ENCODE data around the gene KRT78. TPM values are rescaled to one million over a fixed set of nuclear protein-coding genes. Genes with fewer than 3 reads are reported as not detected.

KRT78 gene
- total RNA-seq, 1 donor from 2014 or later: not detected

DNA sequence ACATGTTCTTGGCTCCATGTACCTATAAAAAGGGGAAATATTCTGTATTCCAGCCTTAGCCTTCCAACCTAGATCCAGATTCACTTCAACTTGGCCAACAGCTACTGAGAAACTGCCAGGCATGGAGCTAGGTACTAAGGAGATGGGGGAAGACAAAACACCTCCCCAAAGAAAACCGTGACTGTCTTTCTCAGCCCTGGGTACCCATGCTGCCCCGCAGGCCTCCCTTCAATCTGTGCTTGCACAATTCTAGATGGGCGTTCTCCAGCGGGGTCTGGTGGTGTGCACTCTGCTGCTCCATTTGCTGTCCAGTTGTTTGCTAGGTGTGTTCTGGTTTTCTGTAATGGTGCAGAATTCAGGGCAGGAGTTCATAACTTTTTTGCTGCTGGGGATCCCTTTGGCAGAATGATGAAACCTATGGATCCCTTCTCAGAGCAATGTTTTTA is 34.1 kb downstream of the KRT78 start:
- no peak for TF ChIP-seq CTCF (IDR thresholded peaks at IDR 0.05; ENCODE audit: borderline replicate concordance)
- H3K9me3 ChIP-seq (replicated peaks): no peaks in the 10 kb centered on the region
- intact Hi-C loops (cut with micrococcal nuclease): no loop called here
- peaks cover 6% of the 10 kb centered on the region for H3K4me1 ChIP-seq
- no peak for DNase-seq
- H3K4me3 ChIP-seq: no peak overlapping the region
- H3K36me3 ChIP-seq: no peaks in the 10 kb centered on the region
- peaks cover 33% of the 10 kb centered on the region for H3K27me3 ChIP-seq (ENCODE audit: low read depth)
- H3K27ac ChIP-seq (replicated peaks): no peak overlapping the region

- H3K36me3 ChIP-seq: no peaks in the 10 kb centered on the region
- no peak within 1 kb of the TSS for H3K4me3 ChIP-seq
- intact Hi-C loops (cut with micrococcal nuclease): no loop called here
- no peaks in the 10 kb centered on the region for H3K9me3 ChIP-seq (replicated peaks)
- peaks cover 33% of the 10 kb centered on the region for H3K27me3 ChIP-seq (ENCODE audit: low read depth)
- TF ChIP-seq CTCF (IDR thresholded peaks at IDR 0.05; ENCODE audit: borderline replicate concordance): no peak
- no peak within 1 kb of the TSS for H3K27ac ChIP-seq (replicated peaks)
- no peak for DNase-seq
- peaks cover 6% of the 10 kb centered on the region for H3K4me1 ChIP-seq
These were observed 34.7 kb downstream of the KRT78 start, which contains the start of gene KRT4 for GRCh38 chr12:52813885-52814709. Gene KRT4, minus strand, starts transcription at chr12:52814116. Its CDS starts 58 bp downstream, at chr12:52814058.

- peaks cover 6% of the 10 kb centered on the region for H3K4me1 ChIP-seq
- TF ChIP-seq CTCF (IDR thresholded peaks at IDR 0.05; ENCODE audit: borderline replicate concordance): no peak
- H3K9me3 ChIP-seq (replicated peaks): no peaks in the 10 kb centered on the region
- no peak overlapping the region for H3K27ac ChIP-seq (replicated peaks)
- DNase-seq: no peak
- intact Hi-C loops (cut with micrococcal nuclease): no loop called here
- peaks cover 32% of the 10 kb centered on the region for H3K27me3 ChIP-seq (ENCODE audit: low read depth)
- H3K36me3 ChIP-seq: no peaks in the 10 kb centered on the region
- no peak overlapping the region for H3K4me3 ChIP-seq
These were observed 35.5 kb downstream of the KRT78 start for GRCh38 chr12:52813203-52813819.

DNA sequence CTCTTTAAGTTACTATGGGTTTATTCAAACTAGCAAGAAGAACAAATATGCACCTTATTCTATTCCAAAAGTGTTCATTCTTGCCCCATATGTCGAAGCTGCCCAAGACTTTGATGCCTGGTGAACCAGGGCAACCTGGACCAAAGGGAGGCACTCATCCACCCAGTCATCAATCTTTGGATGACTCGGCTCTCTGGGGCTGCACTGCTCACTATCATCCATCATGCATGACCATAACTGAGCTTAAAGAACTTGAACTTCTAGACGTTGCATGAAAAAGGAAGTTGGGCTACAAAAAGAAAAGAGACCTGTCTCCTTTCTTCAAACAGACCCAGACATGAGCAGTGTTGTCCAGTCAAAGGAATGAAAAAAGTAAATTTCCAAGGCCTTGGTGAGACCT is 36.0 kb downstream of the KRT78 start:
- Histone ChIP-seq H3K9me3 (replicated peaks) (no peaks in the 10 kb centered on the region), H3K4me1 (peaks cover 6% of the 10 kb centered on the region), H3K36me3 (no peaks in the 10 kb centered on the region), H3K27me3 (ENCODE audit: low read depth) (peaks cover 32% of the 10 kb centered on the region), H3K27ac (replicated peaks) (no peak overlapping the region), H3K4me3 (no peak overlapping the region)
- intact Hi-C loops (cut with micrococcal nuclease): no loop called here
- no peak for TF ChIP-seq CTCF (IDR thresholded peaks at IDR 0.05; ENCODE audit: borderline replicate concordance)
- no peak for DNase-seq

DNA sequence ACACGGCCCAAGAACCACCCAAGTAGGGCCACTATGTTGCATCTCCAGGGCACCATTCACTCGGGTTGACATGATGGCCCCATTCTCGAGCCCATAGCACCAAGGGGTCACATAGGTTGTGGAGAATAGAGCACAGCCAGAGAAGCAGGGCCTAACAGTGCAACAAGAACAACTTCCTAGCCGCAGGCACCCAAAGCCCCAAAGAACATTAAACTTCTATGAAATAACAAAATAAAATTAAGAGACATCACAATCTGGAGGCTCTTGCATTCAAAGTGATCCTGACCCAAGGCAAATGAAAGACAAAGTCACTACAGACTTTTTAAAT is 36.8 kb downstream of the KRT78 start:
- no peak overlapping the region for H3K27ac ChIP-seq (replicated peaks)
- intact Hi-C loops (cut with micrococcal nuclease): no loop called here
- no peak overlapping the region for H3K4me3 ChIP-seq
- H3K36me3 ChIP-seq: no peaks in the 10 kb centered on the region
- no peak for DNase-seq
- H3K27me3 ChIP-seq (ENCODE audit: low read depth): peaks cover 32% of the 10 kb centered on the region
- H3K9me3 ChIP-seq (replicated peaks): no peaks in the 10 kb centered on the region
- H3K4me1 ChIP-seq: peaks cover 6% of the 10 kb centered on the region
- no peak for TF ChIP-seq CTCF (IDR thresholded peaks at IDR 0.05; ENCODE audit: borderline replicate concordance)
